Gastrocnemius medialis (tissue), 4 donors: Measurements from ENCODE around the gene SSBP3. TPM values are rescaled to one million over a fixed set of nuclear protein-coding genes. Genes with fewer than 3 reads are reported as not detected.

Experiments
- ATAC-seq, 2 donors: fragments of 150-250 bp; one replicate each; pipeline ENCODE4 v1.9.1; 2016
- DNase-seq, 2 donors: peaks; one replicate each; pipeline ENCODE4 v3.0.0-alpha.2; 2019
- H3K27ac ChIP-seq, 4 donors: fragments of 200-600 bp; sonication (generic); 1 replicate in 1 of 4; 2 replicates in 3 of 4; pipeline ENCODE4 v1.5.1; 2016 to 2018; ENCODE audit warnings: mild to moderate bottlenecking in 2 of 4, moderate library complexity in 1 of 4
- H3K27me3 ChIP-seq, 3 donors: fragments of 200-600 bp; sonication (generic) in 2 of 3; 1 replicate in 1 of 3; 2 replicates in 2 of 3; pipeline versions ENCODE4 v1.5.1 to v1.6.0; 2016 to 2019; ENCODE audit warnings: mild to moderate bottlenecking in 1 of 3, moderate library complexity in 1 of 3
- H3K36me3 ChIP-seq, 2 donors: fragments of 200-600 bp; sonication (generic) in 1 of 2; one replicate each; pipeline ENCODE4 v1.5.1; 2017 to 2018
- H3K4me1 ChIP-seq, 2 donors: fragments of 200-600 bp; sonication (generic) in 1 of 2; one replicate each; pipeline ENCODE4 v1.5.1; 2016 to 2017; ENCODE audit warnings: mild to moderate bottlenecking in 2 of 2
- H3K4me3 ChIP-seq, 4 donors: fragments of 200-600 bp; sonication (generic) in 3 of 4; 1 replicate in 1 of 4; 2 replicates in 3 of 4; pipeline ENCODE4 v1.5.1; 2016 to 2019; ENCODE audit warnings: mild to moderate bottlenecking in 2 of 4
- H3K9me3 ChIP-seq, 3 donors: fragments of 200-600 bp; sonication (generic) in 2 of 3; 1 replicate in 1 of 3; 2 replicates in 2 of 3; pipeline ENCODE4 v1.5.1; 2016 to 2019
- CTCF ChIP-seq, 5 experiments: fragments of 450-650 bp in 3 of 5; fragments of 200-600 bp in 2 of 5; sonication (generic) in 2 of 5; IDR thresholded peaks in 4 of 5; conservative IDR thresholded peaks in 1 of 5; 1 replicate in 4 of 5; 2 replicates in 1 of 5; pipeline ENCODE4 v1.5.1; 2016 to 2019; ENCODE audit warnings: antibody characterized with exemption in 5 of 5, mild to moderate bottlenecking in 3 of 5, moderate library complexity in 3 of 5
- POLR2A ChIP-seq, 2 donors: fragments of 450-650 bp; IDR thresholded peaks; one replicate each; pipeline ENCODE4 v1.6.1; 2017; ENCODE audit warnings: antibody characterized with exemption in 2 of 2, mild to moderate bottlenecking in 2 of 2, moderate library complexity in 2 of 2
- in situ Hi-C, 4 donors: fragments of 200-750 bp; cut with MboI; loops; one replicate each; pipeline versions ENCODE4 v1.15.0 to v1.8.0; 2017; ENCODE audit warnings: low sequenced_read_pairs in 4 of 4
- intact Hi-C: fragments of 100-400 bp; cut with DNase I; formaldehyde crosslinking; loops from one replicate; pipeline ENCODE4 v1.15.1; 2023; ENCODE audit warnings: low total_unique reads
- total RNA-seq, 4 donors: library from RNA; depleted of rRNA; stranded (reverse); fragments of >200 nt; gene quantifications; one replicate each; pipeline versions ENCODE4 v1.1.0 to v1.2.3, GENCODE V29; 2016

The SSBP3 gene
- total RNA-seq, 4 donors from 2014 or later, result 3.6 to 21.0 (median 14.9) TPM

GRCh38 chr1:54365398-54365797 is 40.8 kb downstream of the SSBP3 start:
- ATAC-seq, result no peak
- peaks cover 51 to 57% of the 10 kb centered on the region in 2 donors for H3K4me1 ChIP-seq
- H3K36me3 ChIP-seq, result no peaks in the 10 kb centered on the region
- H3K9me3 ChIP-seq, result no peaks in the 10 kb centered on the region
- H3K4me3 ChIP-seq, result no peak overlapping the region
- H3K27me3 ChIP-seq, result no peaks in the 10 kb centered on the region
- intact Hi-C loops, result no loop called here
- in situ Hi-C loops, result no loop called here
- TF ChIP-seq CTCF (IDR thresholded peaks at IDR 0.05 in 4 of 5, conservative IDR thresholded peaks at IDR 0.05 in 1 of 5) (no peak), POLR2A (IDR thresholded peaks at IDR 0.05) (no peak)
- no peak overlapping the region for H3K27ac ChIP-seq
- no peak for DNase-seq

GRCh38 chr1:54364995-54365394 is 41.2 kb downstream of the SSBP3 start:
- peaks cover 47 to 57% of the 10 kb centered on the region in 2 donors for H3K4me1 ChIP-seq
- in situ Hi-C loops (no loop called here), intact Hi-C loops (loop anchor here (5.0 kb wide), 1 partner anchor 53 kb away; no protein-coding TSS in a partner anchor)
- H3K4me3 ChIP-seq, result no peak overlapping the region
- DNase-seq, result no peak
- ATAC-seq, result no peak
- no peaks in the 10 kb centered on the region for H3K27me3 ChIP-seq
- no peaks in the 10 kb centered on the region for H3K9me3 ChIP-seq
- no peaks in the 10 kb centered on the region for H3K36me3 ChIP-seq
- H3K27ac ChIP-seq, result no peak overlapping the region
- no peak for TF ChIP-seq POLR2A (IDR thresholded peaks at IDR 0.05)
- TF ChIP-seq CTCF (IDR thresholded peaks at IDR 0.05 in 4 of 5, conservative IDR thresholded peaks at IDR 0.05 in 1 of 5), result no peak

GRCh38 chr1:54364582-54364981 is 41.6 kb downstream of the SSBP3 start:
- Histone ChIP-seq H3K27me3 (no peaks in the 10 kb centered on the region), H3K4me1 (peaks cover 44 to 57% of the 10 kb centered on the region in 2 donors), H3K36me3 (no peaks in the 10 kb centered on the region), H3K9me3 (no peaks in the 10 kb centered on the region), H3K27ac (no peak overlapping the region), H3K4me3 (no peak overlapping the region)
- in situ Hi-C loops, result no loop called here
- intact Hi-C loops, result loop anchor here (5.0 kb wide), 1 partner anchor 52 kb away; no protein-coding TSS in a partner anchor
- ATAC-seq (no peak), DNase-seq (no peak)
- no peak for TF ChIP-seq CTCF (IDR thresholded peaks at IDR 0.05 in 4 of 5, conservative IDR thresholded peaks at IDR 0.05 in 1 of 5)
- no peak for TF ChIP-seq POLR2A (IDR thresholded peaks at IDR 0.05)

GRCh38 chr1:54363925-54364324 is 42.3 kb downstream of the SSBP3 start:
- Histone ChIP-seq H3K9me3 (no peaks in the 10 kb centered on the region), H3K27me3 (no peaks in the 10 kb centered on the region), H3K36me3 (no peaks in the 10 kb centered on the region), H3K27ac (peak overlapping the region in 3 of 4 donors; percentile 10 to 27 (median 26)), H3K4me1 (peaks cover 50 to 62% of the 10 kb centered on the region in 2 donors), H3K4me3 (no peak overlapping the region)
- in situ Hi-C loops (no loop called here), intact Hi-C loops (loop anchor here (5.0 kb wide), 1 partner anchor 52 kb away; no protein-coding TSS in a partner anchor)
- no peak for TF ChIP-seq CTCF (IDR thresholded peaks at IDR 0.05 in 4 of 5, conservative IDR thresholded peaks at IDR 0.05 in 1 of 5)
- ATAC-seq (no peak), DNase-seq (no peak)

GRCh38 chr1:54362881-54363340 is 43.3 kb downstream of the SSBP3 start:
- in situ Hi-C loops (no loop called here), intact Hi-C loops (loop anchor here (5.0 kb wide), 1 partner anchor 51 kb away; no protein-coding TSS in a partner anchor)
- ATAC-seq (peak; percentile 67 to 81), DNase-seq (peak; percentile 28 to 63)
- Histone ChIP-seq H3K36me3 (no peaks in the 10 kb centered on the region), H3K4me3 (no peak overlapping the region), H3K4me1 (peaks cover 54 to 72% of the 10 kb centered on the region in 2 donors), H3K27ac (peak overlapping the region; percentile 10 to 65 (median 53)), H3K27me3 (no peaks in the 10 kb centered on the region), H3K9me3 (no peaks in the 10 kb centered on the region)
- TF ChIP-seq POLR2A (IDR thresholded peaks at IDR 0.05), result no peak
- no peak for TF ChIP-seq CTCF (IDR thresholded peaks at IDR 0.05 in 4 of 5, conservative IDR thresholded peaks at IDR 0.05 in 1 of 5)
